Stimulated activated CD4-positive, alpha-beta T cell treated with anti-CD3 and anti-CD28 coated beads, Interleukin-2, amount 100 ng/mL, for 24 hours (primary cell): ENCODE data around the gene KIF1A.

Source experiments
- DNase-seq, 2 donors: peaks; one replicate each; pipeline ENCODE4 v3.0.0-alpha.2; 2020

The KIF1A gene

GRCh38 chr2:240730501-240731177 is 89.4 kb downstream of the KIF1A start:
- DNase-seq, result no peak

GRCh38 chr2:240728827-240729226 is 91.2 kb downstream of the KIF1A start:
- no peak for DNase-seq

GRCh38 chr2:240728361-240728760 is 91.7 kb downstream of the KIF1A start:
- DNase-seq, result no peak

- DNase-seq, result no peak
These were observed 92.1 kb downstream of the KIF1A start for GRCh38 chr2:240727913-240728312.

- no peak for DNase-seq
These were observed 92.6 kb downstream of the KIF1A start for GRCh38 chr2:240727439-240727838.

GRCh38 chr2:240726876-240727275 is 93.1 kb downstream of the KIF1A start:
- no peak for DNase-seq

- no peak for DNase-seq
These were observed 94.3 kb downstream of the KIF1A start for GRCh38 chr2:240725671-240726070.

- no peak for DNase-seq
These were observed 94.8 kb downstream of the KIF1A start for GRCh38 chr2:240725266-240725665.

- no peak for DNase-seq
These were observed 95.6 kb downstream of the KIF1A start for GRCh38 chr2:240724431-240724830.

GRCh38 chr2:240723851-240724250 is 96.2 kb downstream of the KIF1A start:
- no peak for DNase-seq

GRCh38 chr2:240722796-240723735 is 97.0 kb downstream of the KIF1A start:
- DNase-seq, result no peak

- DNase-seq, result no peak
These were observed 97.6 kb downstream of the KIF1A start for GRCh38 chr2:240722376-240722775.

- no peak for DNase-seq
These were observed 98.3 kb downstream of the KIF1A start for GRCh38 chr2:240721596-240722180.

GRCh38 chr2:240720686-240721595 is 99.1 kb downstream of the KIF1A start:
- no peak for DNase-seq

GRCh38 chr2:240719676-240720545 is 100.1 kb downstream of the KIF1A start:
- no peak for DNase-seq

GRCh38 chr2:240718896-240719490 is 101.0 kb downstream of the KIF1A start:
- no peak for DNase-seq

GRCh38 chr2:240717681-240718581 is 102.1 kb downstream of the KIF1A start:
- DNase-seq, result no peak

- no peak for DNase-seq
These were observed 102.8 kb downstream of the KIF1A start for GRCh38 chr2:240717181-240717641.

GRCh38 chr2:240716130-240716798 is 103.8 kb downstream of the KIF1A start:
- DNase-seq, result no peak
